OCI-LY1 (cell line): ENCODE results near the gene SHKBP1.

Experiments used
- EZH2 ChIP-seq: fragments of 200-600 bp; sonication (generic), shearing (Covaris generic); IDR thresholded peaks from 2 replicates; pipeline ENCODE4 v1.8.0; 2017; ENCODE audit warnings: borderline replicate concordance, mixed run types, mild to moderate bottlenecking, antibody characterized with exemption, low read length, moderate library complexity, mixed read lengths
- TF ChIP-seq, protein P1 (sequence below): fragments of 200-600 bp; sonication (generic), shearing (Covaris generic); IDR thresholded peaks from 2 replicates; pipeline ENCODE4 v1.5.1; 2017; ENCODE audit warnings: mild to moderate bottlenecking, antibody characterized with exemption, low read length, moderate library complexity, mixed read lengths

DNA sequence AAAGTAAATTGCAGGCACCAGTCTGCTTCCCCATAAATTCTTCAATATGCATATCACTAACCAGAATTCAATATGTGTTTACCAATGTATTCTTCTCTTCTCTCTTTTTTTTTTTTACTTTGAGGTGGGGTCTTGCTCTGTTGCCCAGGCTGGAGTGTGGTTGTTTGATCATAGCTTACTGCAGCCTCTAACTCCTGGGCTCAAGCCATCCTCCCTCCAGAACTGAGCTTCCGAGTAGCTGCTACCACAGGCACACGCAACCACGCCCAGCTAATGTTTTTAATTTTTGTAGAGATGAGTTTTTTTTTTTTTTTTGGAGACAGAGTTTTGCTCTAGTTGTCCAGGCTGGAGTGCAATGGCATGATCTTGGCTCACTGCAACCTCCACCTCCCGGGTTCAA is 41.3 kb downstream of the SHKBP1 start:
- TF ChIP-seq, protein P1, sequence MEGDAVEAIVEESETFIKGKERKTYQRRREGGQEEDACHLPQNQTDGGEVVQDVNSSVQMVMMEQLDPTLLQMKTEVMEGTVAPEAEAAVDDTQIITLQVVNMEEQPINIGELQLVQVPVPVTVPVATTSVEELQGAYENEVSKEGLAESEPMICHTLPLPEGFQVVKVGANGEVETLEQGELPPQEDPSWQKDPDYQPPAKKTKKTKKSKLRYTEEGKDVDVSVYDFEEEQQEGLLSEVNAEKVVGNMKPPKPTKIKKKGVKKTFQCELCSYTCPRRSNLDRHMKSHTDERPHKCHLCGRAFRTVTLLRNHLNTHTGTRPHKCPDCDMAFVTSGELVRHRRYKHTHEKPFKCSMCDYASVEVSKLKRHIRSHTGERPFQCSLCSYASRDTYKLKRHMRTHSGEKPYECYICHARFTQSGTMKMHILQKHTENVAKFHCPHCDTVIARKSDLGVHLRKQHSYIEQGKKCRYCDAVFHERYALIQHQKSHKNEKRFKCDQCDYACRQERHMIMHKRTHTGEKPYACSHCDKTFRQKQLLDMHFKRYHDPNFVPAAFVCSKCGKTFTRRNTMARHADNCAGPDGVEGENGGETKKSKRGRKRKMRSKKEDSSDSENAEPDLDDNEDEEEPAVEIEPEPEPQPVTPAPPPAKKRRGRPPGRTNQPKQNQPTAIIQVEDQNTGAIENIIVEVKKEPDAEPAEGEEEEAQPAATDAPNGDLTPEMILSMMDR: no peak
- no peak for TF ChIP-seq EZH2
